Activated T-helper 1 cell treated with anti-CD3 and anti-CD28 coated beads, Interleukin-2, amount 50 U/mL, for 16 hours (primary cell): ENCODE measurements around the gene VTCN1.

ENCODE experiments used
- DNase-seq, 2 donors: peaks; one replicate each; pipeline ENCODE4 v3.0.0-alpha.2; 2020; ENCODE audit warnings: low read depth in 1 of 2, low spot score in 1 of 2

VTCN1 gene

DNA sequence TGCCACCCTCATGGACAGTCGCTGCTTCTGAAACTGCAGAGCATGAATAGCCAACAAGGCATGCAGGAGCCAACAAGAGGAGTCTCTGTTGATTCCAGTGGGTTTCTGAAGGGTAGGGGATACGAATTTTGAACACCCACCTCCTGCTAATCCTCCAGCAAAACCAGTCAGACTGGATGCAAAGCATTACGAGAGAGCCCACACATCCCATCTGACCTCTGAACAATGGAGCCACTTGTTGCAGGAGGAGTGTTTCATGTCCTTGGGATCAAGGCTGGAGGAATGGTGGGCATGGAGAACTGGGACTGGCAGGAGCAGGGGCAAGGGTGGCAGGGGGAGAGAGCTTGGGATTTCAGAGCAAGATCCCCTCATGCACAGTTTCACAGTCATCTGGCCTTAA is 1.6 kb downstream of the VTCN1 start:
- no peak for DNase-seq

DNA sequence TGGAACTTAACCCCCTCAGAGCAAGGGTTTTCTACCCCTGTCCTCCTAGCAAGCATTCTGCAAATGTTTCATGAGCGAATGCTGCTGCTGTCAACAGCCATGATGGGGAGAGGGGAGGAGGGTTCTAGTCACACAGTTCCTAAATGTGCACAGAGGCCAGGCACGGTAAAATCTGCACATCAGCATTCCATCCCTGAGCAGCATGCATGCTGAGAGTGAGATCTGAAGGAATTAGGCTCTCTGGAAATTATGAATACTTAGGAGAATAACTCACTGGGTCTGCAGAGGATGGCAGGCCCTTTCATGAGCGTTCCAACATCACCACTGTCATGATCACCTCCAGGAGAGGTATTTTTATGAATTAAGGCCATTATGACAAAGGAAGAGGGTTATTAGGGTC is 2.1 kb downstream of the VTCN1 start:
- DNase-seq, result no peak

DNA sequence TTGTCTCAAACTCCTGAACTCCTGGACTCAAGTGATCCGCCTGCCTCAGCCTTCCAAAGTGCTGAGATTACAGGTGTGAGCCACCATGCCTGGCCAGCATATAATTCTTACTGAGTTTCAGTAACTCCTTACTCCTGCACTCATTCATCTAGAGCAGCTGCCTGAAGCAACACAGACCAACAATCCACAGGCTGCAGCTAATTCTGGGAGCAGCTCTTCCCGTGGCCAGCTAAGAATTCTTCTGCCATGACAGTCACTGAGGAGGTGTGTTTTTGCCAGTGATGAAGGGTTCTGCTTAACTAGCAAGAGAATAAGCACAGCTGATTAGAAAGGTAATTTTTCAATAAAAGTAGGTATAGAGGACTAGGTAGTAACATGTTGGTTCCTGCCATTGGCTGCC is 5.4 kb downstream of the VTCN1 start:
- no peak for DNase-seq

GRCh38 chr1:117201808-117202207 is 8.9 kb downstream of the VTCN1 start:
- DNase-seq, result no peak

GRCh38 chr1:117198097-117198496 is 12.6 kb downstream of the VTCN1 start:
- DNase-seq, result no peak

DNA sequence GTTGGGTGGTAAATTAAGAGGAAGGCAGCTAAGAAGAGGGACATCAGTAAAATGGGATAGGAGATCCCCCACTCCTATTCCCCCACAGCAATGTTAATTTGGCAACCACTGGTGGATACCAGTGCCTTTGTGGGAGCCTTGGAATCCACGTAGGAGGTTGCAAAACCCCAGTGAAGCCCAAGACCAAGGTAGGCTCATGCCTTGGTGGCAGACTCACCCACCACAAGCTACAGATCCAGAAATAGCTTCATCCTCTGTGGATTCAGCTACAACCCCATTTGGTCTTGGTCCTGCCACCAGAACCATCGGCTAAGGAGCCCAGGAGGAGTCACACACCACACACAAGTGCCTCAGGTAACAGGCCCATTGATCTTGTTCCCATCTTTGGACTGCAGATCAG is 21.0 kb downstream of the VTCN1 start:
- DNase-seq, result no peak

GRCh38 chr1:117188816-117189437 is 21.8 kb downstream of the VTCN1 start:
- no peak for DNase-seq

- DNase-seq, result no peak
Observed at GRCh38 chr1:117188170-117188815, 22.4 kb downstream of the VTCN1 start.

DNA sequence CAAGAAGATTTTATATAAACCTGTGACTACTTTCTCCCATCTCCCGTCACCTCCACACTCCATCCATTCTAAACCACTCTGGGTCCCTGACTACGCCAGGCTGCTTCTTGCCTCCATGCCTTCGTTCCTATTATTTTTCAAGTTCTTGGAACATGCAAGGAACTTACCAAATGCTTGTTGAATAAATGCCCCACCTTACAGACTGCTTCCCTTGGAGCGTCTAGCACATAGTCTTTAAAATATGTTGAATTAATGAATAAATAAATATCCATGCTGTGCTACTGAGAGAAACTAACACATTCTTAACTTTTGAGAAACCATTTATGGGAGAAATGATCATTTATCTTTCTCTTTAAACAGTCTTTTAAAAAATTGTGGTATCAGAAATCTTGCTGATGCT is 27.6 kb downstream of the VTCN1 start:
- DNase-seq, result no peak

GRCh38 chr1:117182319-117182718 is 28.4 kb downstream of the VTCN1 start:
- DNase-seq, result no peak

GRCh38 chr1:117181630-117182041 is 29.1 kb downstream of the VTCN1 start:
- no peak for DNase-seq

DNA sequence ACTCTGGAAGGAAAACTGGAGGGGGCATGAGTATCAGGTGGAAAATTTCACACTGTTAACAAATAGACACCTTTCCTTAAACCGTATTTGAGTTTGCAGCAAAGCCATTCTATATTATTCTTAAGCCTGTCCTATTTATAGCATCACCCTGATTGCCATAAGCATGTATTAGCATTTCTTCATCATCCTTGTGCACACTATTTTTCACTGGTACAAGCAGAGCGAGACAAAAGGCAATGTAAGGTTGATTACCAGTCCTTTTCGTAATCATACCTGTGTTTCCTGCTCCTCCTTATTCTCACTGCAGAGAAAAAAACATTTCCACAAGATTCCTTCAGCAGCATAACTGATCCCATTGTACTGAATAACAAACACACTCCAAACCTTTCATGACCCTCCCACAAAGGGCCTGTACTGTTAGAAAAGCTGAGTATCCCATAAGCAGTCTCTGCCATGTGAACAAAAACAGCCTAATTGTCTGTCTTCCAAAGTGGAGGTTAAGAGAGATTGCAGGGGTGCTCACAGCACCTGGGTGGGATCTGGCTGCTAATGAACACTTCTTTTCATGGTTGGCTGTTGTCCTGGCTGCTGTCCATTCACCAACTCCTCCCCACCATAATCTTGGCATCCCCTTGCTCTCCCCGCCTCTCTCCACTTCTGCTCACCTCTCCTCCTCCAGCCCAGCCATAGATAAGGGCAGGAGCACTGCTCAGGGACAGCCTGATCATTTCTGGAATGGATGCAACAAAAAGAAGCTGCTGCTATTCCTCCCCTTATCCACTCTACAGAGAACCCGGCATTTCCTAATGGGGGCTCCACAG is 30.4 kb downstream of the VTCN1 start:
- no peak for DNase-seq

DNA sequence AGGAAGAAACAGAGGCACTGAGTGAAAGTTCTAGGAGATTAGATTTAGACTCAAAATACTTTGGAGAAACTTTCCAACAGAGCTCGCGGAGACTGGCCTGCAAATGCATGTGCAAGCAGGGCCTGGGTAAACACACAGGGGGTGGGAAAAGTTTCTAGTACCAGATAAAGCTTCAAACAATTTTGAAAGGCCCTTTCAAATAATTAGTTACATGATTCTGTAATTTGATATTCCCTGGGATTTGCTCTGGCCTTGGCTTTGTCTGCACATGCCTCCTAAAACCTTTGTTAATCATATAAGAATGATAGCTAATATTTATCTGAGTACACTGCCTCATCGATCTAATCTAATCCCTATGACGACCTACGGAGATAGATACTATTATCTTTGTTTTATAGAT is 31.3 kb downstream of the VTCN1 start:
- DNase-seq, result no peak

GRCh38 chr1:117178756-117179155 is 32.0 kb downstream of the VTCN1 start:
- no peak for DNase-seq

- DNase-seq, result no peak
Observed at GRCh38 chr1:117177376-117177775, 33.4 kb downstream of the VTCN1 start.

DNA sequence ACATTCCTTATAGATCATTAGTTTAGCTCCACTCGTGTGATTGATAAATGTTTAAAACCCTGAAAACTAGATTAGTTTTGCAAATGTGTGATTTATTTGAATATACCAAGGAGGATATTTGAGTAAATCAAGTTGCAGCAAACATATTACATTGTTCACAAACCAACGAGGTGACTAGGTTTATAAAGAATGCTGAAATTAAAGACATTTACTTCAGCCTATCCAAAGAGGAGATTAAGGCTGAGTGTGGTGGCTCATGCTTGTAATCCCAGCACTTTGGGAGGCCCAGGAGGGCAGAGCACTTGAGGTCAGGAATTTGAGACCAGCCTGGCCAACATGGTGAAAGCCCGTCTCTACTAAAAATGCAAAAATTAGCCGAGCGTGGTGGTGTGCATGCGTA is 34.1 kb downstream of the VTCN1 start:
- DNase-seq, result no peak

GRCh38 chr1:117174851-117175250 is 35.9 kb downstream of the VTCN1 start:
- no peak for DNase-seq

DNA sequence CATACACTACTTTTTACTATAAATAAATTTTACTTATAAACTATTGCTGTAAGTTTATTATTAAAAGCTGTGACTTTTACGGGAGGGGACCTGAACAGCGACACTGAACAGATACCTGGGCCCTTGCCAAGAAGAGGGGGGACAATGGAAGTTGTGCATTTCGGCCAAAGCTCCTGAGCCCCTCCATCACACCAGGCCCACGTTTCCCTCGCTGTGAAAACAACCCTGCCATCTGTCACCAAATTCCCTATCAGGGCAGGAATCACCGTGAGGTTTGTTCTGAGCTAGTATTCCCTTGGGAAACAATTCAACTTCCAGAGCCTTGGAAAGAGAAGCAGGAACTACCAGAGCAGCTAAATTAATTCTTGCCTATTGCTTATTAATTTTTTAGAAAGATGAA is 37.0 kb downstream of the VTCN1 start:
- DNase-seq, result no peak

GRCh38 chr1:117173006-117173405 is 37.7 kb downstream of the VTCN1 start:
- no peak for DNase-seq

GRCh38 chr1:117171900-117172511 is 38.7 kb downstream of the VTCN1 start:
- DNase-seq, result no peak

- no peak for DNase-seq
Observed at GRCh38 chr1:117169871-117170596, 40.7 kb downstream of the VTCN1 start.
